SU-DHL-6 (cell line): ENCODE results near the gene CCPG1.

Experiments
- H2AFZ ChIP-seq: fragments of 200-600 bp; sonication (generic); 2 replicates; pipeline ENCODE4 v1.6.1; 2014; ENCODE audit warnings: low read depth, mild to moderate bottlenecking, moderate library complexity, mixed read lengths, antibody characterized with exemption, low read length; ENCODE audit not compliant: severe bottlenecking
- H3F3A ChIP-seq: fragments of 200-600 bp; shearing (Covaris generic); 2 replicates; pipeline ENCODE4 v1.6.0; 2016; ENCODE audit warnings: antibody characterized with exemption, mild to moderate bottlenecking; ENCODE audit not compliant: insufficient read depth
- H3K27ac ChIP-seq: fragments of 200-600 bp; sonication (generic); 2 replicates; pipeline ENCODE4 v1.5.1; 2016; ENCODE audit warnings: low read depth, mild to moderate bottlenecking, low read length, moderate library complexity, mixed read lengths
- H3K27me3 ChIP-seq: fragments of 200-600 bp; sonication (generic), shearing (Covaris generic); 2 replicates; pipeline ENCODE4 v1.6.0; 2014; ENCODE audit warnings: mild to moderate bottlenecking, low read length
- H3K36me3 ChIP-seq: fragments of 200-600 bp; sonication (generic); 2 replicates; pipeline ENCODE4 v1.6.1; 2014; ENCODE audit warnings: mild to moderate bottlenecking, low read length, mixed read lengths
- H3K4me2 ChIP-seq: fragments of 300-600, 200-600 bp; shearing (Covaris generic), sonication (generic); 2 replicates; pipeline ENCODE4 v1.6.0; 2014; ENCODE audit warnings: low read length, low read depth, mild to moderate bottlenecking; ENCODE audit not compliant: poor library complexity, severe bottlenecking
- H3K4me3 ChIP-seq: fragments of 200-600 bp; sonication (generic); 2 replicates; pipeline ENCODE4 v1.5.1; 2014; ENCODE audit warnings: antibody characterized with exemption, low read length, mild to moderate bottlenecking, mixed read lengths; ENCODE audit not compliant: insufficient read depth, poor library complexity, severe bottlenecking
- H3K79me2 ChIP-seq: fragments of 200-600 bp; sonication (generic); 2 replicates; pipeline ENCODE4 v1.6.1; 2014; ENCODE audit warnings: mild to moderate bottlenecking, low read length, moderate library complexity; ENCODE audit not compliant: insufficient read depth
- H3K9ac ChIP-seq: fragments of 200-600 bp; sonication (generic); 2 replicates; pipeline ENCODE4 v1.7.0; 2014; ENCODE audit warnings: mild to moderate bottlenecking, low read length
- H3K9me2 ChIP-seq: fragments of 200-600 bp; sonication (generic); replicated peaks from 2 replicates; pipeline ENCODE4 v1.6.1; 2014; ENCODE audit warnings: low read length; ENCODE audit not compliant: insufficient read depth
- H3K9me3 ChIP-seq: fragments of 200-600 bp; sonication (generic); 2 replicates; pipeline ENCODE4 v1.6.1; 2014; ENCODE audit warnings: low read length, mixed read lengths; ENCODE audit not compliant: insufficient read depth
- H4K20me1 ChIP-seq: fragments of 200-600 bp; sonication (generic); 2 replicates; pipeline ENCODE4 v1.6.1; 2014; ENCODE audit warnings: low read depth, mild to moderate bottlenecking, antibody characterized with exemption, low read length, moderate library complexity, mixed read lengths
- EZH2phosphoT487 ChIP-seq: fragments of 200-600 bp; sonication (generic), shearing (Covaris generic); conservative IDR thresholded peaks from 2 replicates; pipeline ENCODE4 v1.6.1; 2018; ENCODE audit warnings: mild to moderate bottlenecking, antibody characterized with exemption, low read length, moderate library complexity, mixed read lengths
- TF ChIP-seq, protein P1 (sequence below): fragments of 200-600 bp; sonication (generic); IDR thresholded peaks from one replicate; pipeline ENCODE4 v1.5.1; 2017; ENCODE audit warnings: antibody characterized with exemption, mild to moderate bottlenecking, low read length, moderate library complexity; ENCODE audit not compliant: insufficient read depth, poor library complexity, severe bottlenecking

Gene CCPG1

DNA sequence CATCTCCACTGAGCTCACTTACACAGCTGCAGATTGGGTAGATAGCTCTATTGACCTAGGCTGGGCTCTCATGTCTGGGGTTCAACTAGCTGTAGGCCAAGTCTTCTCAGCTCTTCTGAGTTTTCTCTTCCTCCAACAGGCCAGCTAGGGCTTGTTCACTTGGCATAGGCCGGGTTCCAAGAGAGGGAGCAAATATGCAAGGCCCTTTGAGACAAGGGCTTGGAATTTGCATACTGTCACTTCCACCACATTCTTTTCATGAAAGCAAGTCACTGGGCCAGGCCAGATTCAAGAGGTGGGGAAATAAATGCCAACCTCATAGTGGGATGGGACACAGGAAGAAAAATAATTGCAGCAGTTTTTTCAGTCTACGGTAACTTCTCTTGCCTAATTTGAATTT, 64.0 kb downstream of the CCPG1 start:
- Histone ChIP-seq H2AFZ (no peak overlapping the region), H3K27ac (no peak overlapping the region), H3K36me3 (peaks cover 20% of the 10 kb centered on the region; the same call in 1 of the 2 replicates), H4K20me1 (no peaks in the 10 kb centered on the region), H3K9me3 (no peaks in the 10 kb centered on the region), H3K27me3 (no peaks in the 10 kb centered on the region), H3F3A (no peaks in the 10 kb centered on the region), H3K4me3 (no peak overlapping the region), H3K9me2 (no peaks in the 10 kb centered on the region), H3K9ac (no peak overlapping the region), H3K4me2 (no peak overlapping the region), H3K79me2 (no peaks in the 10 kb centered on the region)
- TF ChIP-seq, protein P1, sequence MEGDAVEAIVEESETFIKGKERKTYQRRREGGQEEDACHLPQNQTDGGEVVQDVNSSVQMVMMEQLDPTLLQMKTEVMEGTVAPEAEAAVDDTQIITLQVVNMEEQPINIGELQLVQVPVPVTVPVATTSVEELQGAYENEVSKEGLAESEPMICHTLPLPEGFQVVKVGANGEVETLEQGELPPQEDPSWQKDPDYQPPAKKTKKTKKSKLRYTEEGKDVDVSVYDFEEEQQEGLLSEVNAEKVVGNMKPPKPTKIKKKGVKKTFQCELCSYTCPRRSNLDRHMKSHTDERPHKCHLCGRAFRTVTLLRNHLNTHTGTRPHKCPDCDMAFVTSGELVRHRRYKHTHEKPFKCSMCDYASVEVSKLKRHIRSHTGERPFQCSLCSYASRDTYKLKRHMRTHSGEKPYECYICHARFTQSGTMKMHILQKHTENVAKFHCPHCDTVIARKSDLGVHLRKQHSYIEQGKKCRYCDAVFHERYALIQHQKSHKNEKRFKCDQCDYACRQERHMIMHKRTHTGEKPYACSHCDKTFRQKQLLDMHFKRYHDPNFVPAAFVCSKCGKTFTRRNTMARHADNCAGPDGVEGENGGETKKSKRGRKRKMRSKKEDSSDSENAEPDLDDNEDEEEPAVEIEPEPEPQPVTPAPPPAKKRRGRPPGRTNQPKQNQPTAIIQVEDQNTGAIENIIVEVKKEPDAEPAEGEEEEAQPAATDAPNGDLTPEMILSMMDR, result no peak
- TF ChIP-seq EZH2phosphoT487, result no peak

DNA sequence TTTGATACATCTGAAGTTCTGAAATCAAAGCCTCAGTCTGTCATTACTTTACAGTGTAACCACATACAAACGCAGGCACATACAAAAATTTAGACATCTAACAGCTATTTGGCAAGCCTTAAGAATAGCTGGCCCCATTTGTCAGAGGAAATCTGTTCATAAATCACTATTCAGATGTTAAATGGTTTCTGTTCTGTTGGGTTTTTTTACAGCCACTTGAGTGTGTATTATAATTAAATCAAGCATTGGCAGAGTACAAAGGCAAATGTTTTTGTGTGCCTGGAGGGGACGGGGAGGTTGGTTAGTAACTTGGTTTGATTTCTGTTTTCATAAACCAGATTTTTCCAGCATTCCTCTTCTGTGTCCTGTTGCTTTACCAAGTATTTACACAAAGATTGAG, 65.0 kb downstream of the CCPG1 start:
- no peaks in the 10 kb centered on the region for H3K9me2 ChIP-seq
- no peak overlapping the region for H2AFZ ChIP-seq
- no peak overlapping the region for H3K4me3 ChIP-seq
- no peak overlapping the region for H3K27ac ChIP-seq
- no peaks in the 10 kb centered on the region for H4K20me1 ChIP-seq
- H3K4me2 ChIP-seq, result no peak overlapping the region
- TF ChIP-seq EZH2phosphoT487, result no peak
- TF ChIP-seq, protein P1, result no peak
- peaks cover 23% of the 10 kb centered on the region; the same call in 1 of the 2 replicates for H3K36me3 ChIP-seq
- H3F3A ChIP-seq, result no peaks in the 10 kb centered on the region
- no peaks in the 10 kb centered on the region for H3K27me3 ChIP-seq
- H3K79me2 ChIP-seq, result no peaks in the 10 kb centered on the region
- no peaks in the 10 kb centered on the region for H3K9me3 ChIP-seq
- no peak overlapping the region for H3K9ac ChIP-seq

DNA sequence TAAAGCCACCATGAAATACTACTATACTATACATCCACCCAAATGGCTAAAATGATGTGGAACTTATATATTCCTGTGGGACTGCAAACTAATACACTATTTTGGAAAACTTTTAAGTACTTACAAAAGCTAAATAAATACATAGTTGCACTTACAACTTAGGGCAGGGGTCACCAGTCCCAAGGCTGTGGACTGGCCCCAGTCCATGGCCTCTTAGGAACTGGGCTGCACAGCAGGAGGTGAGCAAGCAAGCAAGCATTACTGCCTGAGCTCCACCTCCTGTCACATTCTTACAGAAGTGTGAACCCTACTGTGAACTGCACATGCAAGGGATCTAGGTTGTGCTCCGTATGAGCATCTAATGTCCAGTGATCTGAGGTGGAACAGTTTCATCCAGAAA, 71.0 kb downstream of the CCPG1 start:
- no peak for TF ChIP-seq EZH2phosphoT487
- TF ChIP-seq, protein P1, result no peak
- no peak overlapping the region for H3K27ac ChIP-seq

More for the DNA sequence above, 71.0 kb downstream of the CCPG1 start:
- H4K20me1 ChIP-seq, result no peaks in the 10 kb centered on the region
- no peaks in the 10 kb centered on the region for H3F3A ChIP-seq
- H3K27me3 ChIP-seq, result no peaks in the 10 kb centered on the region
- no peaks in the 10 kb centered on the region for H3K9me3 ChIP-seq
- no peaks in the 10 kb centered on the region for H3K79me2 ChIP-seq
- H3K36me3 ChIP-seq, result peaks cover 24% of the 10 kb centered on the region; the same call in 1 of the 2 replicates
- no peak overlapping the region for H3K9ac ChIP-seq
- H3K9me2 ChIP-seq, result no peaks in the 10 kb centered on the region
- no peak overlapping the region for H3K4me2 ChIP-seq
- H3K4me3 ChIP-seq, result no peak overlapping the region
- H2AFZ ChIP-seq, result no peak overlapping the region
